H1 (cell line): Measurements from ENCODE around the gene AFF1. TPM values are rescaled to one million over a fixed set of nuclear protein-coding genes. Genes with fewer than 3 reads are reported as not detected.

Source experiments
- BRCA1 ChIP-seq: IDR thresholded peaks from 2 replicates; pipeline ENCODE4 v1.6.1; 2012; ENCODE audit warnings: low read depth, low read length, improper control_type of control experiment
- CBX8 ChIP-seq: fragments of 300-800, 300-1000 bp; sonication (generic); IDR thresholded peaks from 2 replicates; pipeline ENCODE4 v1.7.1; 2016; ENCODE audit warnings: low read depth, low read length, borderline replicate concordance
- CEBPB ChIP-seq: IDR thresholded peaks from 2 replicates; pipeline ENCODE4 v1.6.1; 2012; ENCODE audit warnings: low read depth, low read length
- EGR1 ChIP-seq: IDR thresholded peaks from 2 replicates; pipeline ENCODE4 v1.6.1; 2011; ENCODE audit warnings: low read depth, low read length, borderline replicate concordance
- EP300 ChIP-seq, 2 experiments: IDR thresholded peaks; 1 replicate in 1 of 2; 2 replicates in 1 of 2; pipeline ENCODE4 v1.6.1; 2011 to 2012; ENCODE audit warnings: low read depth in 2 of 2, low read length in 2 of 2, mild to moderate bottlenecking in 2 of 2, borderline replicate concordance in 1 of 2, inconsistent platforms in 1 of 2, moderate library complexity in 1 of 2
- HDAC6 ChIP-seq: IDR thresholded peaks from one replicate; pipeline ENCODE4 v1.7.1; 2012; ENCODE audit warnings: low read depth, mild to moderate bottlenecking, inconsistent platforms, low read length, moderate library complexity
- NRF1 ChIP-seq: IDR thresholded peaks from 2 replicates; pipeline ENCODE4 v1.6.1; 2011; ENCODE audit warnings: mild to moderate bottlenecking, low read depth, low read length, improper control_type of control experiment
- polyA plus RNA-seq, 7 experiments: library from polyadenylated mRNA; depleted of rRNA in 3 of 7; stranded (reverse) in 5 of 7; unstranded in 2 of 7; fragments of >200 nt in 5 of 7; fragments of 200-250 nt in 2 of 7; gene quantifications; 1 replicate in 5 of 7; 2 replicates in 1 of 7; 4 replicates in 1 of 7; pipeline versions ENCODE4 v1.2.1 to v1.2.3, GENCODE V29; 2011 to 2013; ENCODE audit warnings: missing spikeins in 2 of 7, mixed read lengths in 2 of 7
- total RNA-seq: library from RNA; stranded (reverse); fragmentation: NEBNext Ultra II Directional; extraction: Animal tissue kit (Norgen Biotek cat#: 25700); gene quantifications from 2 replicates; pipeline ENCODE4 v1.2.1, GENCODE V29; 2021
- TF ChIP-seq, protein P1 (sequence below): fragments of 300-600 bp; sonication (generic); IDR thresholded peaks from 2 replicates; pipeline ENCODE4 v1.7.1; 2012; ENCODE audit warnings: low read length, moderate library complexity, mild to moderate bottlenecking, inconsistent platforms; ENCODE audit not compliant: insufficient replicate concordance
- TF ChIP-seq, protein P2 (sequence below): IDR thresholded peaks from 2 replicates; pipeline ENCODE4 v1.6.1; 2012; ENCODE audit warnings: inconsistent platforms

AFF1 gene
- total and polyA plus RNA-seq, 2 of the 8 experiments (the other 6 are each of a cell fraction or from before 2014, with no cell fraction given), result 14.8 to 85.5 TPM

DNA sequence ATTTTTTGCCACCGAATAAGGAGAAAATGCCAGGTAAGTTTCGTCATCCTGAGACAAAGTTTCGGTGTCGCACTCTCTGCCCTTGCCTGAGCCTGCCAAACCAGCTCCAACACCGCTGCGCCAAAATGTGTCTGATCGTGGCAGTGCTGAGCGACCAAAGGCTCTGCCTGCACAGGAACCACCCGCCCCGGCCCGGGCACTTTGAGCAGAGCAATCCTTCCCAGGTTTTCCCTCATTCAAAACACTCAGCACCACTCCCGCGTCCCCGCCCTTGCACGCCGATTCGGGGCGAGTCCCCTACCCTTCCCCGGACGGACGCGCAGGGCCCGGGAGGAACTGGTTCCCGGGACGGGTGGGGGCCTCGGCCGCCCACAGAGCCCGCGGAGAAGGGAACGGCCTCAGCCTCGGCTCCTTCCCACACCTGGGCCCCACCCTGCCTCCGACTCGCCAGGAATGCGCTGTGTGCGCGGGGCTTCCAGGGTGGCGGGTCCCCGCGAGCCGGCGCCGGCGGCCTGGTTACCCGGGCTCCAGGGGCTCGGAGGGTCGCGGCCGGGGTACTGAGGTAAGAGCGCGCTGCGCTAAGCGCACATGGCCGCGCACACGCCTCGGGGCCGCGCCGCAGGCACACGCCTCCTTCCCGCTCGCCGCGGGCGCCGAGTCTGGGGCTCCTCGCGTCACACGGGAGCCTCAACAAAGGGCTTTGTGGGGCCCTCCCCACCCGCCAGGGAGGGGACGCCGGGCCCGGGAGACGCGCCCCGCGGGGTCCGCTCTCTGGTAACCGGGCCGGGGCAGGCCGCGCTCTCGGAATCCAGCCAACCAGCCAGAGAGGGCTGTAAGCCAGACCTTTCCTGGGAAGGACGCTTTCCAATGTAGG, 42.8 kb upstream of the AFF1 start, which contains the start of gene C4orf36 (continued):
- TF ChIP-seq, protein P1, sequence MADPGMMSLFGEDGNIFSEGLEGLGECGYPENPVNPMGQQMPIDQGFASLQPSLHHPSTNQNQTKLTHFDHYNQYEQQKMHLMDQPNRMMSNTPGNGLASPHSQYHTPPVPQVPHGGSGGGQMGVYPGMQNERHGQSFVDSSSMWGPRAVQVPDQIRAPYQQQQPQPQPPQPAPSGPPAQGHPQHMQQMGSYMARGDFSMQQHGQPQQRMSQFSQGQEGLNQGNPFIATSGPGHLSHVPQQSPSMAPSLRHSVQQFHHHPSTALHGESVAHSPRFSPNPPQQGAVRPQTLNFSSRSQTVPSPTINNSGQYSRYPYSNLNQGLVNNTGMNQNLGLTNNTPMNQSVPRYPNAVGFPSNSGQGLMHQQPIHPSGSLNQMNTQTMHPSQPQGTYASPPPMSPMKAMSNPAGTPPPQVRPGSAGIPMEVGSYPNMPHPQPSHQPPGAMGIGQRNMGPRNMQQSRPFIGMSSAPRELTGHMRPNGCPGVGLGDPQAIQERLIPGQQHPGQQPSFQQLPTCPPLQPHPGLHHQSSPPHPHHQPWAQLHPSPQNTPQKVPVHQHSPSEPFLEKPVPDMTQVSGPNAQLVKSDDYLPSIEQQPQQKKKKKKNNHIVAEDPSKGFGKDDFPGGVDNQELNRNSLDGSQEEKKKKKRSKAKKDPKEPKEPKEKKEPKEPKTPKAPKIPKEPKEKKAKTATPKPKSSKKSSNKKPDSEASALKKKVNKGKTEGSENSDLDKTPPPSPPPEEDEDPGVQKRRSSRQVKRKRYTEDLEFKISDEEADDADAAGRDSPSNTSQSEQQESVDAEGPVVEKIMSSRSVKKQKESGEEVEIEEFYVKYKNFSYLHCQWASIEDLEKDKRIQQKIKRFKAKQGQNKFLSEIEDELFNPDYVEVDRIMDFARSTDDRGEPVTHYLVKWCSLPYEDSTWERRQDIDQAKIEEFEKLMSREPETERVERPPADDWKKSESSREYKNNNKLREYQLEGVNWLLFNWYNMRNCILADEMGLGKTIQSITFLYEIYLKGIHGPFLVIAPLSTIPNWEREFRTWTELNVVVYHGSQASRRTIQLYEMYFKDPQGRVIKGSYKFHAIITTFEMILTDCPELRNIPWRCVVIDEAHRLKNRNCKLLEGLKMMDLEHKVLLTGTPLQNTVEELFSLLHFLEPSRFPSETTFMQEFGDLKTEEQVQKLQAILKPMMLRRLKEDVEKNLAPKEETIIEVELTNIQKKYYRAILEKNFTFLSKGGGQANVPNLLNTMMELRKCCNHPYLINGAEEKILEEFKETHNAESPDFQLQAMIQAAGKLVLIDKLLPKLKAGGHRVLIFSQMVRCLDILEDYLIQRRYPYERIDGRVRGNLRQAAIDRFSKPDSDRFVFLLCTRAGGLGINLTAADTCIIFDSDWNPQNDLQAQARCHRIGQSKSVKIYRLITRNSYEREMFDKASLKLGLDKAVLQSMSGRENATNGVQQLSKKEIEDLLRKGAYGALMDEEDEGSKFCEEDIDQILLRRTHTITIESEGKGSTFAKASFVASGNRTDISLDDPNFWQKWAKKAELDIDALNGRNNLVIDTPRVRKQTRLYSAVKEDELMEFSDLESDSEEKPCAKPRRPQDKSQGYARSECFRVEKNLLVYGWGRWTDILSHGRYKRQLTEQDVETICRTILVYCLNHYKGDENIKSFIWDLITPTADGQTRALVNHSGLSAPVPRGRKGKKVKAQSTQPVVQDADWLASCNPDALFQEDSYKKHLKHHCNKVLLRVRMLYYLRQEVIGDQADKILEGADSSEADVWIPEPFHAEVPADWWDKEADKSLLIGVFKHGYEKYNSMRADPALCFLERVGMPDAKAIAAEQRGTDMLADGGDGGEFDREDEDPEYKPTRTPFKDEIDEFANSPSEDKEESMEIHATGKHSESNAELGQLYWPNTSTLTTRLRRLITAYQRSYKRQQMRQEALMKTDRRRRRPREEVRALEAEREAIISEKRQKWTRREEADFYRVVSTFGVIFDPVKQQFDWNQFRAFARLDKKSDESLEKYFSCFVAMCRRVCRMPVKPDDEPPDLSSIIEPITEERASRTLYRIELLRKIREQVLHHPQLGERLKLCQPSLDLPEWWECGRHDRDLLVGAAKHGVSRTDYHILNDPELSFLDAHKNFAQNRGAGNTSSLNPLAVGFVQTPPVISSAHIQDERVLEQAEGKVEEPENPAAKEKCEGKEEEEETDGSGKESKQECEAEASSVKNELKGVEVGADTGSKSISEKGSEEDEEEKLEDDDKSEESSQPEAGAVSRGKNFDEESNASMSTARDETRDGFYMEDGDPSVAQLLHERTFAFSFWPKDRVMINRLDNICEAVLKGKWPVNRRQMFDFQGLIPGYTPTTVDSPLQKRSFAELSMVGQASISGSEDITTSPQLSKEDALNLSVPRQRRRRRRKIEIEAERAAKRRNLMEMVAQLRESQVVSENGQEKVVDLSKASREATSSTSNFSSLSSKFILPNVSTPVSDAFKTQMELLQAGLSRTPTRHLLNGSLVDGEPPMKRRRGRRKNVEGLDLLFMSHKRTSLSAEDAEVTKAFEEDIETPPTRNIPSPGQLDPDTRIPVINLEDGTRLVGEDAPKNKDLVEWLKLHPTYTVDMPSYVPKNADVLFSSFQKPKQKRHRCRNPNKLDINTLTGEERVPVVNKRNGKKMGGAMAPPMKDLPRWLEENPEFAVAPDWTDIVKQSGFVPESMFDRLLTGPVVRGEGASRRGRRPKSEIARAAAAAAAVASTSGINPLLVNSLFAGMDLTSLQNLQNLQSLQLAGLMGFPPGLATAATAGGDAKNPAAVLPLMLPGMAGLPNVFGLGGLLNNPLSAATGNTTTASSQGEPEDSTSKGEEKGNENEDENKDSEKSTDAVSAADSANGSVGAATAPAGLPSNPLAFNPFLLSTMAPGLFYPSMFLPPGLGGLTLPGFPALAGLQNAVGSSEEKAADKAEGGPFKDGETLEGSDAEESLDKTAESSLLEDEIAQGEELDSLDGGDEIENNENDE, result no peak
- TF ChIP-seq EGR1 (no peak), NRF1 (no peak), CEBPB (peak; percentile 57; the same call in 1 of the 2 replicates), EP300 (IDR thresholded peaks at IDR 0.05; ENCODE audit: borderline replicate concordance in 1 of 2, low read depth in 2 of 2, low read length in 2 of 2) (no peak; a peak in 1 of 3 replicates), BRCA1 (no peak), CBX8 (no peak), HDAC6 (no peak)
- TF ChIP-seq, protein P2, sequence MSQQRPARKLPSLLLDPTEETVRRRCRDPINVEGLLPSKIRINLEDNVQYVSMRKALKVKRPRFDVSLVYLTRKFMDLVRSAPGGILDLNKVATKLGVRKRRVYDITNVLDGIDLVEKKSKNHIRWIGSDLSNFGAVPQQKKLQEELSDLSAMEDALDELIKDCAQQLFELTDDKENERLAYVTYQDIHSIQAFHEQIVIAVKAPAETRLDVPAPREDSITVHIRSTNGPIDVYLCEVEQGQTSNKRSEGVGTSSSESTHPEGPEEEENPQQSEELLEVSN, result peak; percentile 93
